ENCODE data around the gene SLK. TPM values are rescaled to one million over a fixed set of nuclear protein-coding genes. Genes with fewer than 3 reads are reported as not detected.
A peak's percentile ranks its signal among the peaks of the same experiment; 100 is the strongest.

The SLK gene
- total RNA-seq: 39.9 and 49.0 TPM in 2 replicates

DNA sequence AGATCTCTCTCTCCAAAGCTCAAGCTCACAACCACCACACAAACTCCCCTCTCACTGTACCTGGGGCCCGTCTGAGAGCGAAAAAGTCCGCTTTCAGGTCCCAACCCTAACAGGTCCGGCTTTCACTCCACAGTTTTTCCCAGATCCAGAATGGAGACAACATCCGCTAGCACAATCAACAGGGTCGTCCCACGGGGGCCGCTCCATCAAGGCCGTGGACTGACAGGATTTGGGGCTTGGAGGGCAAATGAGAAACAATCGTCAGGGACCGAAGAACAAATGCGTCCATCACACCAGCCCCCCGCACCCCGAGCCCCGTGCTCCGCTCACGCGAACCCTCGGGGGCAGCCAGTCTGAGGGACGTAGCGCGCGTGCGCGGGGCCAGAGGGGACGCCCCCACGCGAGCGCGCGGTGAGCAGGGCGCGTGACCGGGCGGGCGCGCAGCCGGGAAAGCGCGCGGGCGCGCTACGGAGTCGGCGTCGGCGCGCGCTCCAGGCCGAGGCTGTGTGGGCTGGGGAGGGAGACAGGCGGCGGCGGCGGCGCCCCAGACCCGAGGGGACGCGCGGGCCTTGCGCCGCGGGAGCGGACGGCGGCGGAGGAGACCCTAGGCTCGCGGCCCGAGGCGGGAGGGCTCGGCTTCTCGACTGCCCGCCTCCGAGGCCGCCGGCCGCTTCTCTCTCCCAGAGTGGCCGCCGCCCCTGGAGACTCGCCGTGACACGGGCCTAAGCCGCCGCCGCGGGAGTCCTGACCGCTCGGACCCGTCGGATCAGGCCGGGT lies at the start of gene SLK:
SLK (plus strand) TSS at position 470 of the 777 bp plus-strand sequence. CDS start 606 bp downstream, outside the sequence.
- DNase-seq (ENCODE audit: low read depth): no peak

DNA sequence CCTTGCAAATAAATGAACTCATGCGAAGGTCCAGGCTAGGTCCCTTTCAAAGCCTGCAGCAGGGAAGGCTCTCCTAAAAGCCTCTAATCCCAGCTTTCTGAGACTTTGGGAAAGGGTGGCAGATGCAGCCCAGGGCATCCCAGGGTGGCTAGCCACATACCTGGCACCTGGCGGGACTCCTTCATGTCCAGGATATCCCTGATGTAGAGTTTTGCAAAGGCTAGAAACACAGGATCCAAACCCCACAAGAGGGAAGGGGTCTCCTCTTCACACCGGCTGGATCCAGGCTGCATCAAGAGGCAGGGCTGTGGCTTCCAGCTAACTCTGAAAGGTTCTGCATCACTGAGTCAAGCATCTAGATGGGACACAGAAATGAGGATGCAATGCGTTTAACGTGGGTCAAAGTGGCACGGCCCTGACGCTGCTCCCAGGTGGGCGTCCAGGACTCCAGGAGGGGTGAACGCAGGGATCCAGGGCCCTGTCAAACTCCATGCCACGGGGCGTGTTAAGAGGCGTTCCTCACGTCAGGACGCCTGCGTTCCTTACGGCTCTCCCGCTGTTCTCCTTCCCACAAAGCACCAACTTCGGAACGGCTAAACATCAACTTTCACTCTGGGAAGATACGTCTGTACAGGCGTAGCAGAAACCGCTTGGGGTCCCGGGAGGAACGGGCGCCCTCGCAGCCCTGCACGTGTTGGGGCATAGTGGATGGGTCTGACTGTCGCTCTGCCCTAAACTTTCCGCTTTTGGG lies 49.5 kb upstream of the SLK start:
- DNase-seq (ENCODE audit: low read depth): no peak

GRCh38 chr10:103918053-103918846 lies 48.7 kb upstream of the SLK start, which contains the start of gene STN1:
STN1 (minus strand) TSS chr10:103918184; CDS start chr10:103917594, 590 bp downstream.
- peak; percentile 83 for DNase-seq (ENCODE audit: low read depth)

- no peak for DNase-seq (ENCODE audit: low read depth)
Measured at GRCh38 chr10:103919648-103920025, 47.3 kb upstream of the SLK start.

GRCh38 chr10:103921248-103921647 lies 45.7 kb upstream of the SLK start:
- DNase-seq (ENCODE audit: low read depth): no peak

- DNase-seq (ENCODE audit: low read depth): no peak
Measured at GRCh38 chr10:103921750-103922195, 45.2 kb upstream of the SLK start.

DNA sequence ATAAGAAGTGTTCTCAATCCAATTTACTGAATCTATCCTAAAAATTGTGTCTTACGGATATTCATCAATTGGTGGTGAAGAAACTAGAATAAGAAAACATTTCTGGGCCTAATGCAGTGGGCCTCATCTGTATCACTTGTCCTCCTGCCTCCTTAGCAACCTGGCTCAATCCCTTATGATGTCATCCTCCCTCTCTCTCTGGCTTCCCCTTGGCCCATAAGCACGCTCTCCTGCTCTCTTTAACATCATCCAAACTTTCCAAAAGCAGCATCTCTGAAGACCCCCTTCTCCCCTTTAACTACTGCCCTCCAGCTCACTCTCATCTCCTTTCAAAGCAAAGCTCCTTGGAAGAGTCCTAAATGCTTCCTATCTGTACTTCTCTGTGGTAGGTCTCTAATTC lies 44.3 kb upstream of the SLK start:
- no peak for DNase-seq (ENCODE audit: low read depth)

DNA sequence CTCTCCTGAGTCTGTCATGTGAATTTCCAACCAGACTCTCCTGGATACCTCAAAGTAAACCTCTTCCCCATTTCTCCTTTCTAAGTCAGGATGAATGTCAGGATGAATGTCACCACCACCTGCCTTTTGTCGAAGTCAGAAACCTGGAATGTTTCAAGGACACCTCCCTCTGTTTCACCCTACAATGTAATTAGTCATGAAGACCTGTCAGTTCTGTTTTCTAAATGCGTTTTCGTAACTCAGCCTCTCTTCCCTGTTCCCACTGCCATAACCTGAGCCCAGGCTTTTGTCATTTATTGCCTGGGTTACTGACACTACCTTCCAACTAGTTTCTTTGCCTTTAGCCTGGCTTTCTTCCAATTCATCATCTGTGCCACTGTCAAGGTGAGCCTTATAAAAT lies 43.4 kb upstream of the SLK start:
- DNase-seq (ENCODE audit: low read depth): peak; percentile 30

GRCh38 chr10:103925591-103925990 lies 41.3 kb upstream of the SLK start:
- DNase-seq (ENCODE audit: low read depth): no peak

GRCh38 chr10:103926722-103927319 lies 40.1 kb upstream of the SLK start:
- no peak for DNase-seq (ENCODE audit: low read depth)

DNA sequence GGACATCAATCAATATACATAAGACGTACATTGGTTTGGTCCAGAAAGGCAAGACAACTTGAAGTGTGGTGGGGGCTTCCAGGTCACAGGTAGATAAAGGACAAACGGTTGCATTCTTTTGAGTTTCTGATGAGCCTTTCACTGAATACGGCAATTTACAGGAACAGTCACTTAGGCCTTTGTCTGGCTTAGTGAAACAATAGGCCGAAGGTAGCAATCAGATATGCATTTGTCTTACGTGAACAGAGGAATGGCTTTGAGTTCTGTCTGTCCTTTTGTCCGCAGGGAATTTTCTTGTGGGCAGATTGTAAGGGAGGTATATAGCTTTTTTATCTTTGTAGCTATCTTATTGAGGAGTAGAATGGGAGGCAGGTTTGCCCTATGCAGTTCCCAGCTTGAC lies 38.2 kb upstream of the SLK start:
- DNase-seq (ENCODE audit: low read depth): no peak

- DNase-seq (ENCODE audit: low read depth): no peak
Measured at GRCh38 chr10:103929381-103929921, 37.5 kb upstream of the SLK start.

- DNase-seq (ENCODE audit: low read depth): no peak
Measured at GRCh38 chr10:103930449-103930848, 36.5 kb upstream of the SLK start.

DNA sequence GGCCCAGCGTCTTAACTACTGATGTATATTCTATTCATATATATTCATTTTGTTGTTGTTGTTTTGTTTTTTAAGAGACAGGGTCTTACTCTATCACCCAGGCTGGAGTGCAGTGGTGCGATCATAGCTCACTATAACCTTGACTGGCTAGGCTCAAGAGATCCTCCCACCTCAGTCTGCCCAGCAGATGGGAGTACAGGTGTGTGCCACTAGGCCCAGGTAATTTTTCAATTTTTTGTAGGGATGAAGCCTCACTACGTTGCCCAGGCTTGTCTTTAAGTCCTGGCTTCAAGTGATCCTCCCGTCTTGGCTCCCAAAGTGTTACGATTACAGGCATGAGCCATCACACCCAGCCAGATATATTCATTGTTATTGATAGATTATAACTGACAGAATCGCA lies 36.1 kb upstream of the SLK start:
- no peak for DNase-seq (ENCODE audit: low read depth)

DNA sequence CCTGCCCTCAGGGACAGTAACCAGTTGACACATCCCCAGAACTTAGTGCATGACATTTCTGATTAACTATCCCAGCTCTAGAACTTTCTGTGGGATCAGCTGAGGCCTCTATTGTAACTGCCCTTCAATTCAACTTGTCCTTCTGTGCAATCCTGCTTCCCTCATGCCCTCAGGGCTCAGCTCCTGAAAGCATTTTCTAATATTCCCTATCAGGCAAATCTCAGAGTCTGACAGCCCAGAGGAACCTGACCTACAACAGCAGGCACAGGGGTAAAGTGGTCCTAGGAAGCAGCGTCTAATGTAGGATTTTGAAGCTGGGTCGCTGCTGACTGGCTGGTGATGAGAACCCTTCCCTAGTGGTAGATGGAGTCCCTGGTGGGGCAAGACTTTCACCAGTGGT lies 35.3 kb upstream of the SLK start:
- DNase-seq (ENCODE audit: low read depth): no peak

GRCh38 chr10:103932271-103932670 lies 34.7 kb upstream of the SLK start:
- no peak for DNase-seq (ENCODE audit: low read depth)

GRCh38 chr10:103932971-103933370 lies 34.0 kb upstream of the SLK start:
- no peak for DNase-seq (ENCODE audit: low read depth)

DNA sequence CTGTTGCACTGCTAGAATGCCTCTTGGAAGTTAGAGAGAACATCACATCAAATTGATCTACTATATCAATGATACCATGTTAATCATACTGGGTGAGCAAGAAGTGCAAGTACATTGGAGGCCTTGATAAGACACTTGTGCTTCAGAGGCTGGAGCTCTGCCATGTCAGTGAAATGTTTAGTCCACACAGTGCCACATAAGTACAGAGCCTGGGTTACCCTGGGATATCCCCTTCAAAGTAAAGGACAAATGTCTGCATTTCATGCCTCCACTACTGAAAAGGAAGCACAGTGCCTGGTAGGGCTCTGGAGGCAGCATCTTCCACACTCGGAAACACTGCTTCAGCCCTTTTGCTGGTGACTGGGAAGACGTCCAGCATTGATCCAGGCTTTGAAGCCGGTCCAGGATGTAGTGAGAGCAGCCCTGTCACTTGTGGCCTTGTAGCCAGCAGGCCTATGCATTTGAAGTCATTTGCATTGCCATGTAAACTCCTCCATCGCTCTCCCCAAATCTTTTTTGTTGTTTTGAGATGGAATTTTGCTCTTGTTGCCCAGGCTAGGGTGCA lies 33.3 kb upstream of the SLK start:
- no peak for DNase-seq (ENCODE audit: low read depth)

GRCh38 chr10:103934308-103934707 lies 32.6 kb upstream of the SLK start:
- DNase-seq (ENCODE audit: low read depth): no peak

DNA sequence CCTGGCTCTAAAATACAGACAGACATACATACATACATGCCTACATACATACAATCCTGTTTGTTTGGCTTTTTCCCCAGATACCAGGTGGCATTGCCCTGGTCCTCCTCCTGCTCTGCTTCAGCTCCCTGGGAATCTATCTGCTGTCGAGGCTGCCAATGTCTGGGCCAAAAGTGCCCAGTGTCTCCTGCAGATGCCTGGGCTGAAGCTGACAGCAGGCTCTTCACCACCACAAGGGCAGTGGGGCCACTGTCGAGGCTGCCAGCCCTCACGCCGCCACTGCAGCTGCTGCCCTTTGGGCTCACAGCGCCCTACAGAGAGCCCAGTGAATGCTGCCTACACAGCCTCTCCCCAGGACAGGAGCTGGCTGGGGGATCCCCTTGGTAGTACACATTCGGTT lies 30.9 kb upstream of the SLK start:
- no peak for DNase-seq (ENCODE audit: low read depth)

- no peak for DNase-seq (ENCODE audit: low read depth)
Measured at GRCh38 chr10:103939522-103939921, 27.4 kb upstream of the SLK start.
